ENCODE results near the gene EED. TPM values are rescaled to one million over a fixed set of nuclear protein-coding genes. Genes with fewer than 3 reads are reported as not detected.
"Not testable (repeated sequence)": the region's sequence is repeated elsewhere in the genome, so short reads cannot be mapped to it uniquely, and the experiment has no call there.

Gene EED
- polyA plus RNA-seq, 6 donors from 2014 or later: 13.1 to 22.6 (median 16.5) TPM

- Mint-ChIP-seq H3K27ac (peak overlapping the region in 2 of 6 donors; percentile 29 to 63), H3K36me3 (peaks cover 34% of the 10 kb centered on the region in 2 donors), H3K4me3 (no peak overlapping the region), H3K27me3 (no peaks in the 10 kb centered on the region), H3K9me3 (peaks cover 0 to 4% (median 0%) of the 10 kb centered on the region in 7 donors), H3K4me1 (peaks cover 15 to 19% (median 17%) of the 10 kb centered on the region in 3 donors)
- peak in 1 of 2 donors; percentile 23 for ATAC-seq (ENCODE audit: low read depth in 2 of 2)
- no peak for DNase-seq
These were observed 29.9 kb downstream of the EED start for GRCh38 chr11:86274503-86274902.

GRCh38 chr11:86274999-86275398, 30.4 kb downstream of the EED start:
- Mint-ChIP-seq H3K4me3 (no peak overlapping the region), H3K36me3 (peaks cover 30 to 35% of the 10 kb centered on the region in 2 donors), H3K27ac (peak overlapping the region in 2 of 6 donors; percentile 63 to 69), H3K4me1 (peaks cover 14 to 17% (median 17%) of the 10 kb centered on the region in 3 donors), H3K9me3 (peaks cover 0 to 4% (median 0%) of the 10 kb centered on the region in 7 donors), H3K27me3 (no peaks in the 10 kb centered on the region)
- DNase-seq (no peak), ATAC-seq (ENCODE audit: low read depth in 2 of 2) (no peak)

- peaks cover 11 to 17% (median 12%) of the 10 kb centered on the region in 3 donors for H3K4me1 Mint-ChIP-seq
- DNase-seq: no peak
- no peaks in the 10 kb centered on the region for H3K27me3 Mint-ChIP-seq
- peak overlapping the region in 1 of 6 donors; percentile 70 for H3K27ac Mint-ChIP-seq
- H3K36me3 Mint-ChIP-seq: peaks cover 25 to 35% of the 10 kb centered on the region in 2 donors
- ATAC-seq (ENCODE audit: low read depth in 2 of 2): no peak
- H3K4me3 Mint-ChIP-seq: peak overlapping the region in 1 of 8 donors; percentile 22
- peaks cover 0 to 4% (median 0%) of the 10 kb centered on the region in 7 donors for H3K9me3 Mint-ChIP-seq
These were observed 31.2 kb downstream of the EED start for GRCh38 chr11:86275493-86276370.

GRCh38 chr11:86277741-86278140, 33.2 kb downstream of the EED start:
- DNase-seq: no peak
- peaks cover 8 to 11% (median 11%) of the 10 kb centered on the region in 3 donors for H3K4me1 Mint-ChIP-seq
- no peak overlapping the region for H3K27ac Mint-ChIP-seq
- H3K9me3 Mint-ChIP-seq: peaks cover 0 to 4% (median 0%) of the 10 kb centered on the region in 7 donors
- H3K27me3 Mint-ChIP-seq: no peaks in the 10 kb centered on the region
- H3K36me3 Mint-ChIP-seq: peaks cover 25 to 35% of the 10 kb centered on the region in 2 donors
- no peak overlapping the region for H3K4me3 Mint-ChIP-seq
- ATAC-seq (ENCODE audit: low read depth in 2 of 2): no peak

- Mint-ChIP-seq H3K27me3 (no peaks in the 10 kb centered on the region), H3K4me3 (no peak overlapping the region), H3K9me3 (peaks cover 0 to 4% (median 0%) of the 10 kb centered on the region in 7 donors), H3K4me1 (peaks cover 8 to 11% (median 9%) of the 10 kb centered on the region in 3 donors), H3K27ac (peak overlapping the region in 1 of 6 donors; percentile 13), H3K36me3 (peaks cover 25 to 35% of the 10 kb centered on the region in 2 donors)
- DNase-seq: no peak
- no peak for ATAC-seq (ENCODE audit: low read depth in 2 of 2)
These were observed 33.7 kb downstream of the EED start for GRCh38 chr11:86278226-86278625.

GRCh38 chr11:86279747-86280146, 35.2 kb downstream of the EED start:
- H3K27me3 Mint-ChIP-seq: no peaks in the 10 kb centered on the region
- no peak for ATAC-seq (ENCODE audit: low read depth in 2 of 2)
- H3K36me3 Mint-ChIP-seq: peaks cover 25 to 39% of the 10 kb centered on the region in 2 donors
- no peak for DNase-seq
- H3K27ac Mint-ChIP-seq: peak overlapping the region in 1 of 6 donors; percentile 36
- H3K9me3 Mint-ChIP-seq: peaks cover 0 to 4% (median 0%) of the 10 kb centered on the region in 7 donors
- H3K4me1 Mint-ChIP-seq: peaks cover 2 to 11% (median 6%) of the 10 kb centered on the region in 3 donors
- H3K4me3 Mint-ChIP-seq: no peak overlapping the region

- Mint-ChIP-seq H3K9me3 (no peaks in the 10 kb centered on the region), H3K36me3 (peaks cover 0 to 4% of the 10 kb centered on the region in 2 donors), H3K4me1 (peaks cover 10 to 34% (median 16%) of the 10 kb centered on the region in 3 donors), H3K27ac (peak overlapping the region in 5 of 6 donors; percentile 13 to 61 (median 41)), H3K27me3 (no peaks in the 10 kb centered on the region), H3K4me3 (peak overlapping the region in 4 of 8 donors; percentile 9 to 63 (median 38))
- no peak for DNase-seq
- ATAC-seq (ENCODE audit: low read depth in 2 of 2): no peak
These were observed 42.9 kb downstream of the EED start for GRCh38 chr11:86287468-86287796.

- Mint-ChIP-seq H3K4me1 (peaks cover 10 to 34% (median 16%) of the 10 kb centered on the region in 3 donors), H3K27me3 (no peaks in the 10 kb centered on the region), H3K9me3 (no peaks in the 10 kb centered on the region), H3K36me3 (peaks cover 0 to 4% of the 10 kb centered on the region in 2 donors), H3K27ac (peak overlapping the region in 4 of 6 donors; percentile 6 to 76 (median 46)), H3K4me3 (peak overlapping the region in 2 of 8 donors; percentile 64 to 74)
- ATAC-seq (ENCODE audit: low read depth in 2 of 2) (no peak), DNase-seq (no peak)
These were observed 44.4 kb downstream of the EED start for GRCh38 chr11:86288776-86289507.

GRCh38 chr11:86289508-86290280, 45.1 kb downstream of the EED start:
- ATAC-seq (ENCODE audit: low read depth in 2 of 2); H3K36me3 Mint-ChIP-seq; DNase-seq; H3K9me3 Mint-ChIP-seq; H3K27me3 Mint-ChIP-seq: not testable (repeated sequence)
- H3K27ac Mint-ChIP-seq: peak overlapping the region in 5 of 6 donors; percentile 6 to 76 (median 36)
- peak overlapping the region in 2 of 8 donors; percentile 64 to 74 for H3K4me3 Mint-ChIP-seq
- H3K4me1 Mint-ChIP-seq: peaks cover 10 to 34% (median 16%) of the 10 kb centered on the region in 3 donors

GRCh38 chr11:86291466-86292262, 47.1 kb downstream of the EED start:
- Mint-ChIP-seq H3K36me3 (no peaks in the 10 kb centered on the region), H3K27ac (peak overlapping the region in 1 of 6 donors; percentile 62), H3K4me1 (peaks cover 10 to 27% (median 16%) of the 10 kb centered on the region in 3 donors), H3K27me3 (no peaks in the 10 kb centered on the region), H3K9me3 (no peaks in the 10 kb centered on the region), H3K4me3 (no peak overlapping the region)
- DNase-seq (peak; percentile 45), ATAC-seq (ENCODE audit: low read depth in 2 of 2) (peak in 1 of 2 donors; percentile 43)

- Mint-ChIP-seq H3K4me1 (peaks cover 4 to 14% (median 9%) of the 10 kb centered on the region in 3 donors), H3K4me3 (no peak overlapping the region), H3K27ac (no peak overlapping the region), H3K36me3 (no peaks in the 10 kb centered on the region), H3K9me3 (no peaks in the 10 kb centered on the region), H3K27me3 (no peaks in the 10 kb centered on the region)
- DNase-seq: no peak
- ATAC-seq (ENCODE audit: low read depth in 2 of 2): no peak
These were observed 48.5 kb downstream of the EED start for GRCh38 chr11:86292912-86293616.

GRCh38 chr11:86294026-86294425, 49.5 kb downstream of the EED start:
- H3K36me3 Mint-ChIP-seq: no peaks in the 10 kb centered on the region
- no peak overlapping the region for H3K4me3 Mint-ChIP-seq
- ATAC-seq (ENCODE audit: low read depth in 2 of 2) (no peak), DNase-seq (no peak)
- no peaks in the 10 kb centered on the region for H3K9me3 Mint-ChIP-seq
- peaks cover 2 to 7% (median 6%) of the 10 kb centered on the region in 3 donors for H3K4me1 Mint-ChIP-seq
- H3K27me3 Mint-ChIP-seq: no peaks in the 10 kb centered on the region
- no peak overlapping the region for H3K27ac Mint-ChIP-seq
